ENCODE results near the gene CMIP. TPM values are rescaled to one million over a fixed set of nuclear protein-coding genes. Genes with fewer than 3 reads are reported as not detected.

The CMIP gene
- polyA plus RNA-seq, 1 of the 3 experiments (the other 2 are of a cell fraction): 5.4 TPM

DNA sequence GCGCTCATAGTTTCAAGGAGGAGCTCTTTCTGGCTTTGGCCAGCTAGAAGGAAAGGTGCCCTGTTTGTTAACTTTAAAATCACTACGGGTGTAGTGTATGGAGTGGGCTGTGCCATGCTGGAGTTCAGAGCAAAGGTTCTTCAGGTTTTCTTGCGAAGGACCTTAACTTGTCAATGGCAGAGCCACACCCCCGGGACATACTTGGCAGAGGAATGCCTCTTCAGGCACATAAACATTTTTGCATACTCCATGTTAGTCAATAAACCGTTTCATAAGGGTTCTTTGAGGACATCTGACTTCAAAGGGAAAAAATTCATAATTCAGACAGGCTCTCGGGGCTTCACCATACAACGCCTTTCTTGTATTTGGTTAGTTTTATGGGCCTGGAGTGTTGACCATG lies 221.5 kb downstream of the CMIP start:
- ChIA-PET POLR2A (no interaction called here), CTCF (no interaction called here)
- Histone ChIP-seq H3K9me3 (no peaks in the 10 kb centered on the region), H3K4me1 (ENCODE audit: control insufficient read depth in 1 of 2, insufficient read depth in 2 of 2, low read depth in 1 of 2, low read length in 1 of 2) (peaks cover 0 to 5% of the 10 kb centered on the region in 2 experiments; a peak in 1 of 4 replicates), H3K9ac (no peak overlapping the region), H3K4me2 (no peak overlapping the region), H3K27me3 (ENCODE audit: insufficient read depth) (no peaks in the 10 kb centered on the region), H3K4me3 (ENCODE audit: low read depth in 2 of 2, low read length in 1 of 2) (no peak overlapping the region), H3K27ac (ENCODE audit: low read depth in 2 of 2, low read length in 1 of 2) (no peak overlapping the region), H4K20me1 (ENCODE audit: insufficient read depth) (no peaks in the 10 kb centered on the region), H3K79me2 (ENCODE audit: insufficient read depth) (no peaks in the 10 kb centered on the region), H3K9me2 (no peaks in the 10 kb centered on the region), H2AFZ (ENCODE audit: low read depth) (no peak overlapping the region), H3K36me3 (replicated peaks in 1 of 2; ENCODE audit: control insufficient read depth in 1 of 2, insufficient read depth in 2 of 2, low read length in 1 of 2) (peaks cover 0 to 20% of the 10 kb centered on the region in 2 experiments), H3F3A (replicated peaks; ENCODE audit: insufficient read depth) (no peaks in the 10 kb centered on the region)
- DNase-seq: no peak
- TF ChIP-seq FOXJ3 (CRISPR knock-in tag; IDR thresholded peaks at IDR 0.05) (no peak), PBX3 (IDR thresholded peaks at IDR 0.05) (no peak), IRF3 (IDR thresholded peaks at IDR 0.05; ENCODE audit: low read depth, low read length) (no peak), TAF1 (IDR thresholded peaks at IDR 0.05; ENCODE audit: borderline replicate concordance, low read depth, low read length) (no peak), YY1 (IDR thresholded peaks at IDR 0.05; ENCODE audit: low read depth) (no peak), POLR2AphosphoS5 (IDR thresholded peaks at IDR 0.05; ENCODE audit: low read depth, low read length) (no peak)
- 92% methylated on average over 7 of the region's 7 CpGs for WGBS (ENCODE audit: low lambda C conversion rate)

- Histone ChIP-seq H3K36me3 (replicated peaks in 1 of 2; ENCODE audit: control insufficient read depth in 1 of 2, insufficient read depth in 2 of 2, low read length in 1 of 2) (peaks cover 0 to 13% of the 10 kb centered on the region in 2 experiments), H2AFZ (ENCODE audit: low read depth) (no peak overlapping the region), H3K4me2 (no peak overlapping the region), H3K4me1 (ENCODE audit: control insufficient read depth in 1 of 2, insufficient read depth in 2 of 2, low read depth in 1 of 2, low read length in 1 of 2) (peaks cover 0 to 10% of the 10 kb centered on the region in 2 experiments; a peak in 1 of 4 replicates), H3K9me2 (no peaks in the 10 kb centered on the region), H4K20me1 (ENCODE audit: insufficient read depth) (no peaks in the 10 kb centered on the region), H3K9me3 (no peaks in the 10 kb centered on the region), H3K27ac (ENCODE audit: low read depth in 2 of 2, low read length in 1 of 2) (no peak overlapping the region; a peak in 1 of 4 replicates), H3F3A (replicated peaks; ENCODE audit: insufficient read depth) (no peaks in the 10 kb centered on the region), H3K4me3 (ENCODE audit: low read depth in 2 of 2, low read length in 1 of 2) (no peak overlapping the region), H3K9ac (no peak overlapping the region), H3K27me3 (ENCODE audit: insufficient read depth) (no peaks in the 10 kb centered on the region), H3K79me2 (ENCODE audit: insufficient read depth) (no peaks in the 10 kb centered on the region)
- CTCF ChIA-PET: interaction anchor here (0.8 to 1.1 kb wide), 2 partner anchors 32 to 48 kb away, joined by 3 to 4 read pairs; no protein-coding TSS in a partner anchor
- POLR2A ChIA-PET: interaction anchor here (0.6 kb wide), 1 partner anchor 907 kb away, joined by 5 read pairs; no protein-coding TSS in a partner anchor
- WGBS (ENCODE audit: low lambda C conversion rate): 83% methylated on average over 10 of the region's 23 CpGs
- DNase-seq: peak; percentile 57
- TF ChIP-seq RAD21 (IDR thresholded peaks at IDR 0.05; ENCODE audit: low read length) (no peak), FOXJ3 (CRISPR knock-in tag; IDR thresholded peaks at IDR 0.05) (no peak), JUND (IDR thresholded peaks at IDR 0.05) (no peak), ELF1 (IDR thresholded peaks at IDR 0.05) (no peak), SIN3A (IDR thresholded peaks at IDR 0.05; ENCODE audit: borderline replicate concordance, low read depth, low read length) (no peak), TEAD4 (IDR thresholded peaks at IDR 0.05; ENCODE audit: borderline replicate concordance, insufficient read depth) (no peak), YY1 (IDR thresholded peaks at IDR 0.05; ENCODE audit: low read depth) (no peak), CHD2 (IDR thresholded peaks at IDR 0.05; ENCODE audit: low read length, partially characterized antibody) (no peak), MEF2A (IDR thresholded peaks at IDR 0.05; ENCODE audit: borderline replicate concordance, low read depth) (no peak)
- TF ChIP-seq, protein P1, sequence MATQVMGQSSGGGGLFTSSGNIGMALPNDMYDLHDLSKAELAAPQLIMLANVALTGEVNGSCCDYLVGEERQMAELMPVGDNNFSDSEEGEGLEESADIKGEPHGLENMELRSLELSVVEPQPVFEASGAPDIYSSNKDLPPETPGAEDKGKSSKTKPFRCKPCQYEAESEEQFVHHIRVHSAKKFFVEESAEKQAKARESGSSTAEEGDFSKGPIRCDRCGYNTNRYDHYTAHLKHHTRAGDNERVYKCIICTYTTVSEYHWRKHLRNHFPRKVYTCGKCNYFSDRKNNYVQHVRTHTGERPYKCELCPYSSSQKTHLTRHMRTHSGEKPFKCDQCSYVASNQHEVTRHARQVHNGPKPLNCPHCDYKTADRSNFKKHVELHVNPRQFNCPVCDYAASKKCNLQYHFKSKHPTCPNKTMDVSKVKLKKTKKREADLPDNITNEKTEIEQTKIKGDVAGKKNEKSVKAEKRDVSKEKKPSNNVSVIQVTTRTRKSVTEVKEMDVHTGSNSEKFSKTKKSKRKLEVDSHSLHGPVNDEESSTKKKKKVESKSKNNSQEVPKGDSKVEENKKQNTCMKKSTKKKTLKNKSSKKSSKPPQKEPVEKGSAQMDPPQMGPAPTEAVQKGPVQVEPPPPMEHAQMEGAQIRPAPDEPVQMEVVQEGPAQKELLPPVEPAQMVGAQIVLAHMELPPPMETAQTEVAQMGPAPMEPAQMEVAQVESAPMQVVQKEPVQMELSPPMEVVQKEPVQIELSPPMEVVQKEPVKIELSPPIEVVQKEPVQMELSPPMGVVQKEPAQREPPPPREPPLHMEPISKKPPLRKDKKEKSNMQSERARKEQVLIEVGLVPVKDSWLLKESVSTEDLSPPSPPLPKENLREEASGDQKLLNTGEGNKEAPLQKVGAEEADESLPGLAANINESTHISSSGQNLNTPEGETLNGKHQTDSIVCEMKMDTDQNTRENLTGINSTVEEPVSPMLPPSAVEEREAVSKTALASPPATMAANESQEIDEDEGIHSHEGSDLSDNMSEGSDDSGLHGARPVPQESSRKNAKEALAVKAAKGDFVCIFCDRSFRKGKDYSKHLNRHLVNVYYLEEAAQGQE (IDR thresholded peaks at IDR 0.05; ENCODE audit: low read depth, low read length): no peak
- TF ChIP-seq, protein P2, sequence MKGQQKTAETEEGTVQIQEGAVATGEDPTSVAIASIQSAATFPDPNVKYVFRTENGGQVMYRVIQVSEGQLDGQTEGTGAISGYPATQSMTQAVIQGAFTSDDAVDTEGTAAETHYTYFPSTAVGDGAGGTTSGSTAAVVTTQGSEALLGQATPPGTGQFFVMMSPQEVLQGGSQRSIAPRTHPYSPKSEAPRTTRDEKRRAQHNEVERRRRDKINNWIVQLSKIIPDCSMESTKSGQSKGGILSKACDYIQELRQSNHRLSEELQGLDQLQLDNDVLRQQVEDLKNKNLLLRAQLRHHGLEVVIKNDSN (IDR thresholded peaks at IDR 0.05; ENCODE audit: borderline replicate concordance, low read depth): no peak
- TF ChIP-seq, protein P3, sequence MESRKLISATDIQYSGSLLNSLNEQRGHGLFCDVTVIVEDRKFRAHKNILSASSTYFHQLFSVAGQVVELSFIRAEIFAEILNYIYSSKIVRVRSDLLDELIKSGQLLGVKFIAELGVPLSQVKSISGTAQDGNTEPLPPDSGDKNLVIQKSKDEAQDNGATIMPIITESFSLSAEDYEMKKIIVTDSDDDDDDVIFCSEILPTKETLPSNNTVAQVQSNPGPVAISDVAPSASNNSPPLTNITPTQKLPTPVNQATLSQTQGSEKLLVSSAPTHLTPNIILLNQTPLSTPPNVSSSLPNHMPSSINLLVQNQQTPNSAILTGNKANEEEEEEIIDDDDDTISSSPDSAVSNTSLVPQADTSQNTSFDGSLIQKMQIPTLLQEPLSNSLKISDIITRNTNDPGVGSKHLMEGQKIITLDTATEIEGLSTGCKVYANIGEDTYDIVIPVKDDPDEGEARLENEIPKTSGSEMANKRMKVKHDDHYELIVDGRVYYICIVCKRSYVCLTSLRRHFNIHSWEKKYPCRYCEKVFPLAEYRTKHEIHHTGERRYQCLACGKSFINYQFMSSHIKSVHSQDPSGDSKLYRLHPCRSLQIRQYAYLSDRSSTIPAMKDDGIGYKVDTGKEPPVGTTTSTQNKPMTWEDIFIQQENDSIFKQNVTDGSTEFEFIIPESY (IDR thresholded peaks at IDR 0.05; ENCODE audit: borderline replicate concordance, low read depth): no peak
Measured at GRCh38 chr16:81668243-81669097, 223.9 kb downstream of the CMIP start.

All from SK-N-SH (cell line).